LNCAP (cell line): Measurements from ENCODE around the gene SYT3.

Experiments used
- TF ChIP-seq, protein P1 (sequence below): fragments of 450-650 bp; IDR thresholded peaks from 2 replicates; pipeline ENCODE4 v1.5.1; 2017; ENCODE audit warnings: mild to moderate bottlenecking

SYT3 gene

DNA sequence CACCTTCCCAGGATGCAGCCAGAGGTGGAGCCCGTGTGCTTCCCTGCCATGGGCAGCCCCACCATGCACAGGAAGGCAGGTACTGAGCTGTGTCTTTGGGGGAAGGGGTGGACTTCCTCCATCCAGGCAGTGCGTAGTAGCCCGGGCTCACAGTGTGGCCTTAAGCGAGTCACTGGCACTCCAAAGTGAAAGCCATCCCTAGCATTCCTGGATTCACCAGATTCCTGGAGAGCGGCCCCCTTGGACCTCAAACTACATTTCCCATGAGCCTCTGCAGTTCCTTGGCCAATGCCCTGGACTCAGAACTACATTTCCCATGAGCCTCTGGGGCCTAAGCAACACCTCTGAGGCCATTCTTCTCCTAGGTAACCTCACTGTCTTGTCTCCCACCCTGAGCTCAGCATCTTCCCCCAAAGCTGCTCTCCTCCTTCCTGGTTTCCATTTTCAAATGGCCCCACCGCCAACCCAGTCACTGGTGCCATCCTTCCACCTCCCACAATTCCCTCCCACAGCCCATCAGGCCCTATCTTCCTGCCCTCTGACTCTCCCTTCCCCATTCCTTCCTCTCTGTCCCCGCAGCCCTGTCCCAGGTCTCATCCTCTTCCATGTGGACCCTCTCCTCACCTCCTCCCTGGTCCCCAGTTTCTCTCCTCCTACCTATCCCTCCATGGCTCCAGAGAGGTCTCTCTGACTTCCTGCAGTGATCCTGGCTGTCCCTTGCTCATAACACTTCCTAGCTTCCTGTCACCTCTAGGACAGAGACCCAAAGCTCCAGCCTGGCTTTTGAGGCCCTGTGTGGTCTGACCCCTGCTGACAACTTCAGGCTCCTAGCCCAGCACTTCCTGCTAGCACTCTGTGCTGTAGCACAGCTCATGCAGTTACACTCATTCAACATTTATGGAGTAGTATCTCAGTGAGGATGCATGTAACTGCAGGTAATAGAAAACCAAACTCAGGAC, 10.0 kb upstream of the SYT3 start, which contains the start of gene C19orf81:
Gene C19orf81 (plus strand): TSS at position 13 of the 959 bp plus-strand sequence. CDS start 0 bp downstream, at position 13.
- TF ChIP-seq, protein P1, sequence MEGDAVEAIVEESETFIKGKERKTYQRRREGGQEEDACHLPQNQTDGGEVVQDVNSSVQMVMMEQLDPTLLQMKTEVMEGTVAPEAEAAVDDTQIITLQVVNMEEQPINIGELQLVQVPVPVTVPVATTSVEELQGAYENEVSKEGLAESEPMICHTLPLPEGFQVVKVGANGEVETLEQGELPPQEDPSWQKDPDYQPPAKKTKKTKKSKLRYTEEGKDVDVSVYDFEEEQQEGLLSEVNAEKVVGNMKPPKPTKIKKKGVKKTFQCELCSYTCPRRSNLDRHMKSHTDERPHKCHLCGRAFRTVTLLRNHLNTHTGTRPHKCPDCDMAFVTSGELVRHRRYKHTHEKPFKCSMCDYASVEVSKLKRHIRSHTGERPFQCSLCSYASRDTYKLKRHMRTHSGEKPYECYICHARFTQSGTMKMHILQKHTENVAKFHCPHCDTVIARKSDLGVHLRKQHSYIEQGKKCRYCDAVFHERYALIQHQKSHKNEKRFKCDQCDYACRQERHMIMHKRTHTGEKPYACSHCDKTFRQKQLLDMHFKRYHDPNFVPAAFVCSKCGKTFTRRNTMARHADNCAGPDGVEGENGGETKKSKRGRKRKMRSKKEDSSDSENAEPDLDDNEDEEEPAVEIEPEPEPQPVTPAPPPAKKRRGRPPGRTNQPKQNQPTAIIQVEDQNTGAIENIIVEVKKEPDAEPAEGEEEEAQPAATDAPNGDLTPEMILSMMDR = no peak

DNA sequence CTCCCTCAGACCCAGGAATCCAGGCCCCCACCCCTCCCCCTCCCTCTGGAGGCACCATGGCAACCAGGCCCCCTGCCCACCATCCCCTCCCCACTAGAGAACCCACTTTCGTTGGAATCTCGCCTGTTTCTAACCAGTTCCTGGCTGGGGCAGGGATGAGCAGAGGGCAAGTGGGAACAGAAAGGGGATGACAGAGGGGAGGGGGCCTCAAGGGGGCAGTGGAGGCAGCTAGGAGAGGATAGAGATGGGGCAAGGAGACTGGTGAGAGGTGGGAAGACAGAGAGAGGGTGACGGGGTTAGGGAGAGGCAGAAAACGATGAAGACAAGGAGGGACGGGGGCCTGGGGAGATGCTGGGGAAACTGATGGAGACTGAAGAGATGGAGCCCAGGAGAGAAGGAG, 9.0 kb upstream of the SYT3 start:
- TF ChIP-seq, protein P1 = no peak

DNA sequence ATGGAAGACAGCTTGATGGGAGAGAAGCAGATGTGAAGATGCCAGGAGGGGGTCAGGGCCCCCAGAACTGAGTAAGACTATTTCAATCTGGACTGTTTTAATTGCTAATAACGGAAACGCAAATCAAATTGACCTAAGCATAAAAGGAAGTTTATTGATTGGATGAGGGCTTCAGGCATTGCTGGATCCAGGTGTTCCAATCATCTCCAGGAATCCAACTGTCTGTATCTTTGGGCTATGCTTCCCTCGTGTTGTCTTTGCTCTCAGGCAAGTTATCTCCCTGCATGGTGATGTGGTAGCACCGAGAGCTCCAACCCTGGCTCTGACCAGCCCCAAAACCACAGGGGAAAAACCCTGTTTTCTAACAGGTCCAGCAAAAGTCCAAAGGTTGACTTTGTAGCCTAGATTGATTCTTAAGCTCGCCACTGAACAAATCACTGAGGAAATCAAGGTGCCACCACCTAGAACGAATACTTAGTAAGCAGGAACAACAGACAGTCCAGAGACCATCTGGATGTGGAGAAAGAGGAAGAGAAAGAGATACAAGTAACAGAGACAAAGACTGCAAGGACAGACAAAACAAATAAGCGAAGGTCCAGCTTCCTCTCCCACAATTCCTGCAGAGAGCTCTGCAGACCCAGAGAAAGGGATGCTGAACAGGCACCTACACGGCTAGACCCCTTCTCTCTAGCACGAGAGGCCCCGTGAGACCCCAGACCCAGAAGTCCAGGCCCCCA, 8.4 kb upstream of the SYT3 start:
- TF ChIP-seq, protein P1 = no peak

DNA sequence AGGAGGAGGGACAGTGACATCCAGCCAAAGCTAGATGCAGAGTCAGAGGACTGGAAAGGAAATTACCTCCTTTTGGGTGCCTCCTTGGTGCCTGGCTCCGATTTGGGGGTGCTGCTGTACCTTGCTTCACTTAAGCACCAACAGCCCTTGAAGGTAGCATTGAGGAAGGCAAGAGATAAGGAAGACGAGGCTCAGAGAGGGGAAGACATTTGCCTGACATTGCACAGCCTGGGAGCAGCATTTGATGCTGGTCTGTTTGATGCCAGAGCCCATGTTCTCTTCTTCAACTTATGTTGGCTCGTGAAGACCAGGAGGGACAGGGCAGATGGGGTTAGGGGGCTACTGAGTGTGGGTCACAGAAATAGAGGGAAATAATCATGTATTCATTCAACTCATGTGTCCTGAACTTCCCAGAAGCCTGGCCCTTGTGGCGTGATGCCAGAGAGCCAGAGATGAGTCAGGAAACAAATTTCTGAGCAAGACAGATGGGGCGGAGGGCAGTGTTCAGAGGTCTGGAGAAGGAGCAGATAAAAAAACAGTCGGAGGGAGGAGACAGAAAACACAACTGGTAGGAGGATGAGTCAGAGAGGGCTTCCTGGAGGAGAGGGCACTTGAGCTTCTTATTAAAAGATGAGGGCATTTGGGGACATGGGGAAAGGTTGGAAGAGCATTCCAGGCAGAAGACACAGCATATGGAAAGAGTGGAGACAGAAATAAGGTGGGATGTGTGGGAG, 6.6 kb upstream of the SYT3 start:
- TF ChIP-seq, protein P1 = no peak

DNA sequence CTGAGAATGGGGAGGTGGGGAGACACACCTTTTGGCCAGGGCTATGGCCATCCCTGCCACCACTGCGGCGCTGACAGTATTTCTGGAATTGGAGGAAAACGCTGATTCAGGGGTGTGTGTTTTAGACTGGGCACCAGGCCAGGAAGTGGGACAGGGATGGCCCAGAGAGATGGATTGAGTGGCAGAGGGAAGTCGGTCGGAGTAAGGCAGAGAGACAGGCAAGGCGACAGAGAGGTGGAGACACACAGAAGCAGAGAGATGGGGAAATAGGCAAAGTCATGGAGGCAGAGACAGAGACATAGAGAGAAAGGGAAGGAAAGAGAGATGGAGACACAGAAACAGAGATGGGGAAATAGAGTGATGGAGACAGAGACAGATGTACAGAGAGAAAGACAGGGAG, 5.4 kb upstream of the SYT3 start:
- TF ChIP-seq, protein P1 = no peak

DNA sequence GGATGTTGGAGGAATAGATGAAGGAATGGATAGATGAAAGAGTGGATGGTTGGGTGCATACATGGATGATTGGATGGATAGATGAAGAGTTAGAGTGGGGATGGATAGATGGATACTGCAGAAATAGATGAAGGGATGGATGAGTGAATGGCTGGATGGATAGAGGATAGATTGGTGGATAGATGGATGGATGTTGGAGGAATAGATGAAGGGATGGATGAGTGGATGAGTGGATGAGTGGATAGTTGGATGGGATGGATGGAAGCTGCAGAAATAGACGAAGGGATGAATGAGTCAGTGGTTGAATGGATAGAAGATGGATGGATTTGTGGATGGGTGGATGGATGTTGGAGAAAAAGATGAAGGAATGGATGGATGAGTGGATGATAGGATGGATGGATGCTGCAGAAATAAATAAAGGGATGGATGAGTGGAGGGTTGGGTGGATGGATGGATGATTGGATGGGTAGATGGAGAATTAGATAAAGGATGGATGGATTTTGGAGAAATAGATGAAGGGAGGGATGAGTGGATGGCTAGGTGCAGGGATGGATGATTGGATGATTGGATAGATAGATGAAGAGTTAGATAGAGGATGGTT, 4.7 kb upstream of the SYT3 start:
- TF ChIP-seq, protein P1 = no peak

DNA sequence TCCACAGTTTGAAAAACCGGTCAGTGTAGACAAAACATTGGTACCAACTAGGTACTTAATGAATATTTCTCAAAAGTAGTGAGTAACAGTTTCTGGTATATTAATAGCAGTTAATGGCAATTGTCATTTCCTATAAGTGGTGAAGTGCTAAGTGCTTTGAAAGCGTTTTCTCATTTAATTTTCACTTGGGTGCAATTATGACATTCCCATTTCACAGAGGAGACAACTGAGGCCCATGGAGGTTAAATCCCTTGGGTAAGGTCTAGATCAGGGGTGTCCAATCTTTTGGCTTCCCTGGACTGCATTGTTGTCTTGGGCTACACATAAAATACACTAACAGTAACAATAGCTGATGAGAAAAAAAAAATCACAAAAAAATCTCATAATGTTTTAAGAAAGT, 687 bp upstream of the SYT3 start:
- TF ChIP-seq, protein P1 = no peak
